K562 (cell line): ENCODE measurements around the gene RELA. TPM values are rescaled to one million over a fixed set of nuclear protein-coding genes. Genes with fewer than 3 reads are reported as not detected.
A peak's percentile ranks its signal among the peaks of the same experiment; 100 is the strongest.

Experiments used
- ARNT ChIP-seq, 2 experiments: fragments of 450-650 bp; IDR thresholded peaks; 2 replicates each; pipeline ENCODE4 v1.6.1; 2016; ENCODE audit warnings: mild to moderate bottlenecking in 1 of 2
- ATF6 ChIP-seq: sonication (generic); formaldehyde crosslinking; IDR thresholded peaks from 2 replicates; pipeline ENCODE4 v1.4.0; 2020; ENCODE audit warnings: mild to moderate bottlenecking, missing genetic modification reagents
- CTBP1 ChIP-seq: fragments of 450-650 bp; IDR thresholded peaks from 2 replicates; pipeline ENCODE4 v1.6.1; 2016; ENCODE audit warnings: borderline replicate concordance
- ESRRB ChIP-seq: fragments of 250-450 bp; sonication (Bioruptor Pico); IDR thresholded peaks from 2 replicates; pipeline ENCODE4 v1.5.0; 2020; ENCODE audit warnings: mild to moderate bottlenecking, moderate library complexity, borderline replicate concordance
- JUND ChIP-seq, 2 experiments: IDR thresholded peaks; 2 replicates in 1 of 2; 3 replicates in 1 of 2; pipeline ENCODE4 v1.6.1; 2011; ENCODE audit warnings: borderline replicate concordance in 2 of 2, low read depth in 2 of 2, low read length in 2 of 2, improper control_type of control experiment in 1 of 2, missing biosample characterization in 1 of 2, missing genetic modification characterization in 1 of 2, missing genetic modification reagents in 1 of 2
- KLF13 ChIP-seq: fragments of 450-650 bp; IDR thresholded peaks from 2 replicates; pipeline ENCODE4 v1.6.1; 2016; ENCODE audit warnings: missing genetic modification characterization, low read depth, mild to moderate bottlenecking, missing compliant biosample characterization, moderate library complexity, borderline replicate concordance
- MEF2D ChIP-seq: conservative IDR thresholded peaks from 2 replicates; pipeline ENCODE4 v1.6.1; 2016; ENCODE audit warnings: low read depth, missing genetic modification characterization, missing compliant biosample characterization
- NFYB ChIP-seq: IDR thresholded peaks from 2 replicates; pipeline ENCODE4 v1.6.1; 2011; ENCODE audit warnings: mild to moderate bottlenecking, moderate library complexity; ENCODE audit not compliant: insufficient read length; ENCODE audit errors: extremely low read depth
- PHB2 ChIP-seq: fragments of 450-650 bp; IDR thresholded peaks from 2 replicates; pipeline ENCODE4 v1.6.1; 2017; ENCODE audit warnings: low read depth
- RBM34 ChIP-seq: fragments of 200-400 bp; formaldehyde crosslinking; IDR thresholded peaks from 2 replicates; pipeline ENCODE4 v1.6.1; 2018; ENCODE audit warnings: low read length, borderline replicate concordance; ENCODE audit not compliant: insufficient read depth
- STAT5B ChIP-seq: fragments of 250-450 bp; sonication (Bioruptor Pico); IDR thresholded peaks from 2 replicates; pipeline ENCODE4 v1.8.0; 2021; ENCODE audit warnings: mild to moderate bottlenecking, inconsistent platforms
- TOE1 ChIP-seq, 2 experiments: fragments of 450-650 bp in 1 of 2; sonication (generic) in 1 of 2; formaldehyde crosslinking in 1 of 2; IDR thresholded peaks; 2 replicates each; pipeline versions ENCODE4 v1.7.1 to v1.8.0; 2016 to 2022; ENCODE audit warnings: borderline replicate concordance in 2 of 2, mild to moderate bottlenecking in 2 of 2, antibody characterized with exemption in 1 of 2, inconsistent platforms in 1 of 2, low read depth in 1 of 2, missing genetic modification reagents in 1 of 2, moderate library complexity in 1 of 2
- ZBTB33 ChIP-seq: sonication (generic); formaldehyde crosslinking; IDR thresholded peaks from 2 replicates; pipeline ENCODE4 v1.8.1; 2023; ENCODE audit warnings: mild to moderate bottlenecking, missing genetic modification reagents
- ZNF518B ChIP-seq: fragments of 250-450 bp; sonication (Bioruptor Pico); IDR thresholded peaks from 2 replicates; pipeline ENCODE4 v1.5.0; 2021; ENCODE audit warnings: mild to moderate bottlenecking, moderate library complexity
- ZNF766 ChIP-seq: fragments of 200-800 bp; sonication (Bioruptor generic); conservative IDR thresholded peaks from 2 replicates; pipeline ENCODE4 v1.6.1; 2016; ENCODE audit warnings: missing genetic modification characterization, missing compliant biosample characterization
- ZZZ3 ChIP-seq: fragments of 450-650 bp; IDR thresholded peaks from 2 replicates; pipeline ENCODE4 v1.6.1; 2016; ENCODE audit warnings: antibody characterized with exemption, mild to moderate bottlenecking, moderate library complexity
- polyA plus RNA-seq, 8 experiments: library from polyadenylated mRNA; depleted of rRNA in 4 of 8; stranded (reverse) in 5 of 8; unstranded in 3 of 8; fragments of >200 nt; fragmentation: Nextera tagmentation in 2 of 8; fragmentation: Illumina TruSeq in 1 of 8; extraction: Ambion mirVana in 2 of 8; extraction: Trizol in 1 of 8; gene quantifications; 2 replicates each; pipeline versions ENCODE4 v1.2.1 to v1.2.3, GENCODE V29; 2011 to 2014; ENCODE audit warnings: inconsistent platforms in 1 of 8, missing spikeins in 1 of 8
- total RNA-seq, 7 experiments: library from RNA; depleted of rRNA in 6 of 7; stranded (reverse); fragments of >200 nt in 6 of 7; fragmentation: Illumina TruSeq in 2 of 7; extraction: Trizol in 2 of 7; gene quantifications; 2 replicates each; pipeline versions ENCODE4 v1.2.1 to v1.2.3, GENCODE V29; 2011 to 2021; ENCODE audit warnings: low replicate concordance in 1 of 7
- TF ChIP-seq, protein P1 (sequence below): sonication (generic); formaldehyde crosslinking; IDR thresholded peaks from 2 replicates; pipeline ENCODE4 v1.8.0; 2022; ENCODE audit warnings: missing genetic modification reagents, mild to moderate bottlenecking, borderline replicate concordance

The RELA gene
- total and polyA plus RNA-seq, 9 of the 15 experiments (the other 6 are each of a cell fraction or from before 2014, with no cell fraction given): 6.0 to 67.4 (median 20.6) TPM

GRCh38 chr11:65606876-65607613 is 55.7 kb downstream of the RELA start (continued):
- TF ChIP-seq TOE1 (IDR thresholded peaks at IDR 0.05; ENCODE audit: borderline replicate concordance) (no peak), TOE1 (CRISPR knock-in tag; IDR thresholded peaks at IDR 0.05; ENCODE audit: borderline replicate concordance, low read depth) (no peak), RBM34 (no peak), MEF2D (no peak), ESRRB (CRISPR knock-in tag) (no peak), ZZZ3 (no peak), ARNT (IDR thresholded peaks at IDR 0.05) (no peak), ZBTB33 (CRISPR knock-in tag) (peak; percentile 99), CTBP1 (no peak), STAT5B (CRISPR knock-in tag) (no peak), KLF13 (tag) (no peak), ZNF766 (CRISPR knock-in tag) (no peak), PHB2 (no peak), JUND (IDR thresholded peaks at IDR 0.05; ENCODE audit: borderline replicate concordance, low read depth, low read length) (no peak), JUND (tag; IDR thresholded peaks at IDR 0.05; ENCODE audit: borderline replicate concordance, low read depth, low read length) (no peak), ATF6 (CRISPR knock-in tag) (no peak), ZNF518B (CRISPR knock-in tag) (no peak), NFYB (peak; percentile 2)
- TF ChIP-seq, protein P1, sequence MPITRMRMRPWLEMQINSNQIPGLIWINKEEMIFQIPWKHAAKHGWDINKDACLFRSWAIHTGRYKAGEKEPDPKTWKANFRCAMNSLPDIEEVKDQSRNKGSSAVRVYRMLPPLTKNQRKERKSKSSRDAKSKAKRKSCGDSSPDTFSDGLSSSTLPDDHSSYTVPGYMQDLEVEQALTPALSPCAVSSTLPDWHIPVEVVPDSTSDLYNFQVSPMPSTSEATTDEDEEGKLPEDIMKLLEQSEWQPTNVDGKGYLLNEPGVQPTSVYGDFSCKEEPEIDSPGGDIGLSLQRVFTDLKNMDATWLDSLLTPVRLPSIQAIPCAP (CRISPR knock-in tag): no peak
